HAP-1 (cell line): ENCODE results near the gene LRP2.
"Not testable (repeated sequence)": the region's sequence is repeated elsewhere in the genome, so short reads cannot be mapped to it uniquely, and the experiment has no call there.

Experiments
- DNase-seq, 2 experiments: peaks; one replicate each; pipeline ENCODE4 v3.0.0-alpha.2; 2016 to 2020; ENCODE audit warnings: low spot score in 2 of 2
- H3K27me3 ChIP-seq: fragments of 250-450 bp; sonication (Bioruptor Pico); 2 replicates; pipeline ENCODE4 v1.5.1; 2020; ENCODE audit warnings: low read depth, mild to moderate bottlenecking, moderate library complexity
- H3K36me3 ChIP-seq: fragments of 250-450 bp; sonication (Bioruptor Pico); replicated peaks from 2 replicates; pipeline ENCODE4 v1.5.1; 2020; ENCODE audit warnings: mild to moderate bottlenecking
- H3K4me1 ChIP-seq: fragments of 250-450 bp; sonication (Bioruptor Pico); 2 replicates; pipeline ENCODE4 v1.5.1; 2020; ENCODE audit warnings: mild to moderate bottlenecking
- H3K4me3 ChIP-seq: fragments of 250-450 bp; sonication (Bioruptor Pico); 2 replicates; pipeline ENCODE4 v1.5.1; 2020; ENCODE audit warnings: mild to moderate bottlenecking, moderate library complexity
- H3K9me3 ChIP-seq: fragments of 250-450 bp; sonication (Bioruptor Pico); 2 replicates; pipeline ENCODE4 v1.5.1; 2020; ENCODE audit warnings: mild to moderate bottlenecking, moderate library complexity
- in situ Hi-C: fragments of 300-500 bp; cut with MboI; formaldehyde crosslinking; loops from 3 replicates; pipeline ENCODE4 v1.14.3; 2020; ENCODE audit warnings: low sequenced_read_pairs, inconsistent platforms, mixed read lengths

The LRP2 gene

DNA sequence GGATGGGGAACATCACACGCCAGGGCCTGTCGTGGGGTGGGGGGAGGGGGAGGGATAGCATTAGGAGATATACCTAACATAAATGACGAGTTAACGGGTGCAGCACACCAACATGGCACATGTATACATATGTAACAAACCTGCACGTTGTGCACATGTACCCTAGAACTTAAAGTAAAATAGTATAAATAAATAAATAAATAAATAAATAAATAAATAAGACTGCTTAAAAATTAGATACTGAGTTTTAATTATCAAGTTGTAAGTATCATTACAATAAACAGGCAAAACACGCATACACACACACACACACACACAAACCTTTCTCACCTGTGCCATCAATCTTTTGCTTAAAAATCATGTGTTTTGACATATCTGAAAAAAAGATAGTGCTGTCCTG is 91.8 kb downstream of the LRP2 start:
- H3K4me1 ChIP-seq, DNase-seq, H3K36me3 ChIP-seq, in situ Hi-C loops, H3K9me3 ChIP-seq, H3K4me3 ChIP-seq: not testable (repeated sequence)
- peaks cover 16% of the 10 kb centered on the region; the same call in 1 of the 2 replicates for H3K27me3 ChIP-seq

DNA sequence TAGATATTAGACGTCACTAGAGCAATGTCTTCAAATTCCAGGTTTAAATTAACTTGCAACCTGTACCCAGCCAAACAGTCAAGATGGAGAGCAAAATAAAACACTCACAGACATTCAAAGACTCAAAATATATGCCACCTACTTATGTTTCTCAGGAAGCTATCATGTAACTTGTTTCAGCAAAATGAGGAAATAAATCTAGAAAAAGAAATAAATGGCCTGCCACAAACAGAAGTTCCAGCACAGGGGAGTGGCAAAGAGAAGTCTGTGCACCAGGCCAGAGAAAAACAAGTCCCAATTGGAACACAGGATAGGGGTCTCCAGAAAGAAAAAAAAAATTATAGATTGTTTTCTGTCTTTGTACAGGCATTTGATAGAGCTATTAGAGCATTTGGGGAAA is 96.7 kb downstream of the LRP2 start:
- no peaks in the 10 kb centered on the region for H3K4me1 ChIP-seq
- no peak for DNase-seq
- H3K9me3 ChIP-seq: no peaks in the 10 kb centered on the region
- no peaks in the 10 kb centered on the region for H3K36me3 ChIP-seq
- no peak overlapping the region for H3K4me3 ChIP-seq
- H3K27me3 ChIP-seq: 0 out of 2 replicates have a peak, but pooled peaks cover 3% of the 10 kb centered on the region
- in situ Hi-C loops: no loop called here

DNA sequence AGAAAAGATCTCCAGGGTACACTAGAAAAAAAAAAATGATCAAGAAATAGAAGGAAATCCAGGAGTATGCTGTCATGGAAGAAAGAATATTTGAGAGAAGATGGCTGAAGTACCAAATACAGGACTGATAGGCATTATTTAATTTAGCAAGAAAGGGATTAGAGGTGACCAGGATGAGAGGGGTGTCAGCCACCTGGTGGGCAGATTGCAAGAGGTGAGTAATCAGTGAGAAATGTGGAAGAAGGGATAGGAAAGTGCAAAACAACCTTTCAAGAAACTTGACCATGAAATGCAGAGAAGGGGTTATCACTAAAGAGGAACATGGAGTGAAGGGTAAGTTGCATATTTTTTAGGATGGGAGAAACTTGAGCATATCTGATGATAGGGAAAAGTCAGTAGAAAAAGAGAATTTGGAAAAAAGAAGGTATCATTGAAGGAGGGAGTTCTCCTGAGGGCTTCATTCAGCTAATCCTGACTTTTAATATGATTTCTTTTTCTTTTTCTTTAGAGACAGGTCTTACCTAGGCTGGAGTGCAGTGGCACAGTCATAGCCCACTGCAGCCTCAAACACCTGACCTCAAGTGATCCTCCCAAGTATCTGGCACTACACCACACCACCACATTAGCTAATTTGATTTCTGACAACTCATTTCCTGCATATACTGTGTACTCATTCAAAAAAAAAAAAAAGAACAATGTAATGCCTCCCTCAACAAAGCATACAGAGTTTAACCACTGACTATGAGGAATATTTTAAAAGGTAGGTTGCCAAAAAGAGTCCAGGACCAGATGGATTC is 101.3 kb downstream of the LRP2 start:
- DNase-seq: no peak
- Histone ChIP-seq H3K9me3 (no peaks in the 10 kb centered on the region), H3K27me3 (0 out of 2 replicates have a peak, but pooled peaks cover 10% of the 10 kb centered on the region), H3K36me3 (no peaks in the 10 kb centered on the region), H3K4me3 (no peak overlapping the region), H3K4me1 (no peaks in the 10 kb centered on the region)
- in situ Hi-C loops: no loop called here

DNA sequence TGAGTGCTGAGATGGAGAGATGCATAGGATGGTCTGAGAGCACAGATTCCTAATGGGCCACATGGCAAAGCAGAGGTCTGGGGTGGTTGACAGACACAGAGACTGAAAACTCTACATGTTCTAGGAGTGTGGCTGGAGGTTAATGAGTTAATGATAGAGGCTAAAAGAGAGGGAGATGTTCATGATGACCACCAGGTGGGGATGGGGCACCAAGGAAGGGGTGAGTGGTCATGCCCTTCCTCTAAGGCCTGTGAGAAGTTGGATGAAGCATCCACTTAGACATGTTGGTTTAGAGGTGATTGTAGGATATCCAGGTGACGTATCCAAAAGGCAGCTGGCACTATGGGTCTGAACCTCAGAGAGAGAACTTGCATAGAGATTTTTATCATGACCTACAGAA is 102.1 kb downstream of the LRP2 start:
- DNase-seq: no peak
- in situ Hi-C loops: no loop called here
- H3K36me3 ChIP-seq: no peaks in the 10 kb centered on the region
- no peak overlapping the region for H3K4me3 ChIP-seq
- no peaks in the 10 kb centered on the region for H3K9me3 ChIP-seq
- 0 out of 2 replicates have a peak, but pooled peaks cover 8% of the 10 kb centered on the region for H3K27me3 ChIP-seq
- H3K4me1 ChIP-seq: no peaks in the 10 kb centered on the region

DNA sequence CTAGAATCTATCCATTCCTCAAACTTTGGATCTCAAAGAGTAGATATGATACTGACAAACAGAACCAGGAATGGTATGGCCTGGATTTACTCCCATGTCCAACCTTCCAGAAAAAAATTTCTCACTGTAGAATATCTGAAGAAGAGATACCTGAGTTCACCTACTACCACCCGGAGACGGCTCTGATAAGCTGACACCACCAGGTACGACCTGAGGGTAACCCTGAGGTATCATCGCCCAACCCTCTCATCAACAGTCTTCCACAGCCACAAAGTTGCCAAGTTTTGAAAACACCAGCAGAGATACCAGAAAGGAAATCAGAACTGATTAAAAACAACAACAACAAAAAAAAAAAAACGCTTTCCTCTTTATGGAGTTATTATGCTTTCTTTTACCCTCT is 102.9 kb downstream of the LRP2 start:
- H3K27me3 ChIP-seq: 0 out of 2 replicates have a peak, but pooled peaks cover 7% of the 10 kb centered on the region
- in situ Hi-C loops: no loop called here
- no peaks in the 10 kb centered on the region for H3K4me1 ChIP-seq
- H3K36me3 ChIP-seq: no peaks in the 10 kb centered on the region
- no peak for DNase-seq
- H3K4me3 ChIP-seq: no peak overlapping the region
- H3K9me3 ChIP-seq: no peaks in the 10 kb centered on the region

DNA sequence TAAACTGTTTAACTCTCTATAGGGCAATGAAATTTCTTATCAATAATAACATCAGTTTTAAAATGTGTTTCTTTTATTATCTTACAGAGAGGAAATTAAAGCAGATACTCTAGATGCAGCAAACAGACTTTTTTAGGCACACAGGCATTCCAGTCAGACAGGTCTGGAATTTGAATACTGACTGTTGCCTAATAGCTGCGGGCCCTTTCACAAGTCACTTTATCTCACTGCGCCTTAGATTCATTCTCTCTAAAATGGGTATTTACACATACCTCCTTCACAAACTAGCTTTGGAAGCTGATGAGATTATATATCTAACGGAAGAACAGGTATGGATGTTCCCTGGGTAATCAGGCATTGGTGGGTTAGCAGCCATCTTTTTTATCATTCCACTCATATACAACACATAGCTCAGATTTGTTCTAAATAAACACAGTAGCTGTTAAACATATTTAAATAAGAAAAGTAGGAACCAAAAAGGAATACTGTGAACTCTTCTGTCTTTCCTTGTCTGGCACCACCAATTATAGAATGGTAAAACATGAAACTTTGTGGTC is 104.2 kb downstream of the LRP2 start:
- no peaks in the 10 kb centered on the region for H3K36me3 ChIP-seq
- in situ Hi-C loops: no loop called here
- H3K27me3 ChIP-seq: 0 out of 2 replicates have a peak, but pooled peaks cover 7% of the 10 kb centered on the region
- H3K4me3 ChIP-seq: no peak overlapping the region
- H3K4me1 ChIP-seq: no peaks in the 10 kb centered on the region
- no peaks in the 10 kb centered on the region for H3K9me3 ChIP-seq
- no peak for DNase-seq

DNA sequence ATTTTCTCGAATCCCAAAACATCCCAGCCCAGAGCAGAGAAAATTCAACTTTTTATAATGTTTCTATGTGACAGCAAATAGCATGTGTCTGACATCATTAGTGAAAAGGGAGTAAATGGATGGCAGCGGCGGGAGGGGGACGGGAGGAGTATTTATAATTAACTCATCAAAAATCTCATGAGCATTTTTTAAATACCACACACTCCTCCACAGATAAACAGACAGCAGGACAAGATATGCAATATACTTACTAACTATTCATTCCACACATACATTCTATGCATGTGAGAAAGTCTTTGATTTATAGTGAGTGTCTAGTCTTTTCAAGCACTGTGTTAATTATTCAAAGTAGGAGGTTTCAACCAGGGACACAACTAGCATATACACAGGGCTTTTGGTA is 107.6 kb downstream of the LRP2 start:
- H3K9me3 ChIP-seq: no peaks in the 10 kb centered on the region
- no peaks in the 10 kb centered on the region for H3K4me1 ChIP-seq
- H3K27me3 ChIP-seq: 0 out of 2 replicates have a peak, but pooled peaks cover 7% of the 10 kb centered on the region
- in situ Hi-C loops: no loop called here
- no peak overlapping the region for H3K4me3 ChIP-seq
- DNase-seq: no peak
- no peaks in the 10 kb centered on the region for H3K36me3 ChIP-seq

DNA sequence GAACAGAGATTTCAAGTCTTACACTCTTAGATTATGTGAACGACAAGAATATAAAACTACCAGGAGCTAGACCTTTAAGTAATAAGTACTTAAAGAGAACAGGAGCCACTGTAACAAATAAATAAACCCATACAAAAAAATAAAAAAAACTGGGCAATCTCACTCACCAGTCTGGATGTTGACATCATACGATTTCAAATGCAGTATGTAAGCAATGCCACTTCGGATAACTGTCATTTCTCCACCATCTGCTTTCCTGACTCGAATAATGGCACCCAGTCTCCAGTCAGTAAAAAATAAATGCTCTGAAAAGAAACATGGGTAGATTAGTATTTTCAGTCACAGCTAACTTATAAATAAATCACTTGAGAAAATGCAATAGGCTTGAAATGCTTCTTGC is 115.1 kb downstream of the LRP2 start:
- in situ Hi-C loops: no loop called here
- Histone ChIP-seq H3K27me3 (peaks cover 2% of the 10 kb centered on the region), H3K36me3 (no peaks in the 10 kb centered on the region), H3K9me3 (no peaks in the 10 kb centered on the region), H3K4me3 (no peak overlapping the region), H3K4me1 (no peaks in the 10 kb centered on the region)
- no peak for DNase-seq

DNA sequence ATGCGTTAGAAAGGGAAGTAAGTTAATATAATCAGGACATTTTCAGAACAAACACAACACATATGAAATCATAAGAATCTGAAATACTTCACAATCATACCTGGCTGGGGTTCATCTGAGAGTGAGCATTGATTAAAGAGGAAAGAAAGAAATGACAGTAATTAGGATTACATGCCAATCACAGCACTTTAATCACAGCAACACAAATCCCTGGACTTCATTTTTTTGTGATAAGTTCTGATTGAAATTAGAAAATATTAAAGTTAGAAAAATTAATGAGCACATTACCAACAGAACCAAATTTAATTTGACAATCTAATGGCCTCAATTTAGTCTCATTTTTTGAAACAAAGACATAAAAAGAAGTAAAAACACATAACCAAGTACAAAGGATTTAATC is 121.9 kb downstream of the LRP2 start:
- no peaks in the 10 kb centered on the region for H3K4me1 ChIP-seq
- peaks cover 16% of the 10 kb centered on the region for H3K27me3 ChIP-seq
- H3K36me3 ChIP-seq: no peaks in the 10 kb centered on the region
- H3K9me3 ChIP-seq: no peaks in the 10 kb centered on the region
- DNase-seq: no peak
- no peak overlapping the region for H3K4me3 ChIP-seq
- in situ Hi-C loops: no loop called here

DNA sequence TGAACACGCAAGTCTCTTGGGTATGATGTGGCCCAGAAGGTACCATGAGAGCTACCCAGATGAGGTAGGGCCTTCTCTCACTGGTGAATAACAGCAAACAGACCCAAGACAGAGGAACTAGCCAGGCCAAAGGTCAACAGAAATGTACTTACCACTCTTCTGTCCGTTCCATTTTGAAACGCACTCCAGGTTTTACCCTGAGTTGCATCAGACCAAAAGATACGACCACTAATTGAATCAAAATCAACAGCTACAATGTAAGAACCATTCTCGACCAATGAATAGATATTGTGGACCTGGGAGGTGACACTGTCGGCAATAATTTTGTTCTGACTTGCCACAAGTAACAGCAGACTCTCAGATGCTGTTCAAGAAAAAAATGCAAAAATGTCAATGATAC is 124.4 kb downstream of the LRP2 start:
- Histone ChIP-seq H3K4me3 (no peak overlapping the region), H3K4me1 (no peaks in the 10 kb centered on the region), H3K36me3 (no peaks in the 10 kb centered on the region), H3K27me3 (peaks cover 16% of the 10 kb centered on the region), H3K9me3 (no peaks in the 10 kb centered on the region)
- DNase-seq: no peak
- in situ Hi-C loops: no loop called here

DNA sequence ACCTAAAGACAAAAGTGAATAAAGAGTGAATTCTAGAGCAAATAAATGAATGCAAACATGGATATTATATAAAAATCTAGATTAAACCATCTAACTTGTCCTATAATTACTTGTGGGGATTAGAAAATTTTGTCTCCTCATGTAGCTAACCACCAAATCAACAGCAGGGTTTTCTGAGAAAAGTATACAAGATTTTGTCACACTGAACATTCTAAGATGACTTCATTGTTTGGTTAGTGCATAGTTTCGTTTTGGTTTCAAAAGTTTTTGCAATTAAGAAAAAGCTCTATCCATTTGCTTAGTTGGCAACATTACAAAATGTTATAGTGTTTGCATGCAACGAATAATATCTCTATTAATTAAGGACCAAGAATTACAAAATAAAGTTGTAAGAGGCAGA is 125.0 kb downstream of the LRP2 start:
- DNase-seq: no peak
- no peaks in the 10 kb centered on the region for H3K36me3 ChIP-seq
- H3K27me3 ChIP-seq: peaks cover 14% of the 10 kb centered on the region
- in situ Hi-C loops: no loop called here
- no peaks in the 10 kb centered on the region for H3K4me1 ChIP-seq
- H3K4me3 ChIP-seq: no peak overlapping the region
- H3K9me3 ChIP-seq: no peaks in the 10 kb centered on the region

DNA sequence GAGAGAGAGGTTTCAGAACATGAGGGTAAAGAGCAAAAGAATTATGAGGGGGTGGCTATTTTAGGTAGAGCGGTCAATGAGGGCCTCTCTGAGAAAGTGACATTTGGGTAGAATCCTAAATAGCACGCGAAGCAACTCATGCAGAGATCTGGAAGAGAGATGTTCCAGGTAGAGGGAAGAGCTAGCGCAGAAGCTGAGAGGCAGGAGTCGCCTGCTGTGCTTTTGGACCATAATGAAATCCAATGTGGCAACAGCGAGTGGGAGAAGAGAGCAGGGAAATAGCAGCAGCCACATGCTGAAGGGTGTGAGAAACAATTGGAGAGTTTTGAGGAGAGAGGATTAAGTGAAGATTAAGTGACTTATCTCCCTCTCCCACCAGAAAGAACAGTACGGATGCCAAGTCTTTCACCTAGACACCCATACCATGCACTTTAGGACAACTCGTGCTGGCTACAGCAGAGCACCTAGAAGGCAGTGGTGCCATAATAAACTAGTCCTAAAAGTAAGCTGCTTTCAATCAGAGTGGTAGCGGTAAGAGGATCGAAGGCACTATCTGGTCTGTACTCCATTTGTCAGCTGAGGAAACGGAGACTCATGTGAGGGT is 129.7 kb downstream of the LRP2 start:
- Histone ChIP-seq H3K9me3 (no peaks in the 10 kb centered on the region), H3K27me3 (peaks cover 8% of the 10 kb centered on the region), H3K4me1 (no peaks in the 10 kb centered on the region), H3K4me3 (no peak overlapping the region), H3K36me3 (no peaks in the 10 kb centered on the region)
- in situ Hi-C loops: no loop called here
- DNase-seq: no peak

DNA sequence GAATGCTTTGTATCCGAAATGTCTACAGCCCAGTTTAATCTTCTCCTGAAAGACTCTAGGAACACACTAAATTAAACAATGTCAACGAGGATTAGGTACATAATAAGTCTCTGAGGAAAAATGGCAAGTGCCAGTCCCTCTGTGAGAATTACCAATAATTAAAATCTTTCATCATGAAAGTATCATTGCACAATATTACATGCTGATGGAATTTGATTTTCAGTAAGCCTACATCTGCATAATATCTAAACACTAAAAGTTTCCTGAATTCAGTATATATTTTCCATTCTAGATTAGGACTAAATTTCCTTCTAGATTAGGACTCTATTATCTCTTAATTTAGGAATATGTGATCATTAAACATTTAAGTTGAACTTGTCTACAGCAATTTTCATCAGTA is 132.1 kb downstream of the LRP2 start:
- Histone ChIP-seq H3K4me1 (no peaks in the 10 kb centered on the region), H3K36me3 (no peaks in the 10 kb centered on the region), H3K27me3 (peaks cover 5% of the 10 kb centered on the region; the same call in 1 of the 2 replicates), H3K9me3 (no peaks in the 10 kb centered on the region), H3K4me3 (no peak overlapping the region)
- in situ Hi-C loops: no loop called here
- DNase-seq: peak in 1 of 2 experiments; percentile 11

DNA sequence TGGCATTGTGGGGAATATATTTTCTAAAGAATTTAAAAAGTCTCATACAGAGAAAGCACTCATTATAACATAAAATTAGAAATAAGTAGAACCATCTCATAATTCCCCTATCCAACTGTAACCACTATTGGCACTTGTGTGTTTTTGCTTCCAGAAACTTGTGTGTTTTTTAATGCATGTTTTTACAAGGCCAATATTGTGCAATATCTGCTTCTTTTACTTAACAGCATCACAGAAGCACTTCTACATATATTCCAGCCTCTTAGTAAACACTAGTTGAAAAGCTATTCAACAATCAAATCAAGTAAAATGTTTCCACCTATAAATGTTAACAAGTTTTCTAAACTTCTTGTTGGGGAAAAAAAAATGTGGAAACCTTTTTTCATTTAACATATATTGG is 132.7 kb downstream of the LRP2 start:
- in situ Hi-C loops: no loop called here
- DNase-seq: no peak
- no peaks in the 10 kb centered on the region for H3K36me3 ChIP-seq
- H3K4me1 ChIP-seq: no peaks in the 10 kb centered on the region
- no peaks in the 10 kb centered on the region for H3K9me3 ChIP-seq
- peaks cover 5% of the 10 kb centered on the region; the same call in 1 of the 2 replicates for H3K27me3 ChIP-seq
- H3K4me3 ChIP-seq: no peak overlapping the region
